Measurements from ENCODE around the gene SIRPA. TPM values are rescaled to one million over a fixed set of nuclear protein-coding genes. Genes with fewer than 3 reads are reported as not detected.

SIRPA gene
- total and polyA plus RNA-seq, 2 of the 4 experiments (the other 2 are of a cell fraction) = 9.9 to 40.2 TPM

DNA sequence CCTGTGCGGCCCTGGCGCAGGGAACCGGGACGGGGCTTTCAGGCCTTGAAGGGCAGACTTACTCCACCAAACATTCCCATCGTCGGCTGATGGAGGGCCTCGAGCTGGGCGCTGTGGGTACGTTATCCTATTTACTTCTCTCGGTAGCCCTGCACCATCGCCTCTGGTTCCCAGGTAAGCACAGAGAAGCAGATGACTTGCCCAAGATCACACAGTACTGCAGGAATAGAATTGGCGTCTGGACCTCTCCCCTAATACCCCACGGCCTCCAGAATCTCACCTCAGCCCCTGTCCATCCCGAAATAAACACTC lies 52.3 kb downstream of the SIRPA start:
- Histone ChIP-seq H3K56ac (ENCODE audit: extremely low read depth, insufficient read depth, low read length) (no peak overlapping the region), H3K18ac (ENCODE audit: low read depth, low read length) (no peak overlapping the region), H3K27ac (ENCODE audit: insufficient read depth, low read length) (no peak overlapping the region), H2AK9ac (replicated peaks; ENCODE audit: low read depth, low read length, poor library complexity) (no peak overlapping the region), H2BK15ac (ENCODE audit: low read depth, low read length) (no peak overlapping the region), H4K5ac (ENCODE audit: low read depth, low read length) (no peak overlapping the region), H2BK120ac (ENCODE audit: low read depth, low read length) (no peak overlapping the region), H3K4me3 (ENCODE audit: insufficient read depth, low read depth, low read length) (no peak overlapping the region), H3K9me3 (ENCODE audit: control insufficient read depth, insufficient read depth, low read length) (no peaks in the 10 kb centered on the region), H2BK5ac (ENCODE audit: low read depth, low read length, poor library complexity, severe bottlenecking) (no peak overlapping the region), H4K8ac (ENCODE audit: low read depth in 2 of 2, low read length in 2 of 2) (no peak overlapping the region), H3K9ac (ENCODE audit: low read depth, low read length) (no peak overlapping the region), H3K9me1 (ENCODE audit: insufficient read depth, low read length) (no peaks in the 10 kb centered on the region), H2AK5ac (ENCODE audit: low read depth, low read length) (no peak overlapping the region), H3K27me3 (ENCODE audit: control insufficient read depth, insufficient read depth, low read length) (peaks cover 76% of the 10 kb centered on the region), H3K4ac (ENCODE audit: low read depth, low read length) (no peak overlapping the region), H2AFZ (replicated peaks; ENCODE audit: low read length, poor library complexity) (no peak overlapping the region), H3K14ac (replicated peaks; ENCODE audit: low read depth, low read length) (no peak overlapping the region), H4K20me1 (ENCODE audit: insufficient read depth, low read length) (no peaks in the 10 kb centered on the region), H3K36me3 (ENCODE audit: control insufficient read depth, insufficient read depth, low read length) (no peaks in the 10 kb centered on the region), H2BK20ac (ENCODE audit: low read depth, low read length) (no peak overlapping the region), H3K4me2 (ENCODE audit: low read depth, low read length) (no peak overlapping the region; the same call in 1 of the 2 replicates), H3K4me1 (ENCODE audit: control insufficient read depth, insufficient read depth, low read length) (peaks cover 2% of the 10 kb centered on the region), H4K91ac (ENCODE audit: insufficient read depth, low read depth, low read length) (no peak overlapping the region), H3K23ac (ENCODE audit: low read depth, low read length) (no peak overlapping the region), H3K79me1 (ENCODE audit: low read depth in 1 of 2, low read length in 2 of 2) (no peaks in the 10 kb centered on the region)
- intact Hi-C loops (cut with micrococcal nuclease) (no loop called here), dilution Hi-C loops (cut with HindIII; ENCODE audit: low sequenced_read_pairs, unreplicated experiment) (no loop called here), in situ Hi-C loops (cut with MboI; ENCODE audit: low sequenced_read_pairs) (no loop called here)
- 36% methylated on average over 6 of the region's 14 CpGs; no CpG with 5 or more reads in 1 of the 2 experiments for WGBS, 2 experiments (ENCODE audit: extremely low coverage in 2 of 2, insufficient read length in 1 of 2)
- ATAC-seq (ENCODE audit: low read depth) = no peak
- ChIA-PET CTCF (no interaction called here), POLR2A (ENCODE audit: unreplicated experiment) (no interaction called here)
- DNase-seq = no peak
- BruUV-seq (replicated peaks) = no TSS peak
- TF ChIP-seq SMC3 (IDR thresholded peaks at IDR 0.05; ENCODE audit: low read depth, low read length) (no peak), POLR2A (IDR thresholded peaks at IDR 0.05; ENCODE audit: low read depth, low read length) (no peak), CHD1 (IDR thresholded peaks at IDR 0.05; ENCODE audit: low read depth, low read length) (no peak)
- TF ChIP-seq, protein P1, sequence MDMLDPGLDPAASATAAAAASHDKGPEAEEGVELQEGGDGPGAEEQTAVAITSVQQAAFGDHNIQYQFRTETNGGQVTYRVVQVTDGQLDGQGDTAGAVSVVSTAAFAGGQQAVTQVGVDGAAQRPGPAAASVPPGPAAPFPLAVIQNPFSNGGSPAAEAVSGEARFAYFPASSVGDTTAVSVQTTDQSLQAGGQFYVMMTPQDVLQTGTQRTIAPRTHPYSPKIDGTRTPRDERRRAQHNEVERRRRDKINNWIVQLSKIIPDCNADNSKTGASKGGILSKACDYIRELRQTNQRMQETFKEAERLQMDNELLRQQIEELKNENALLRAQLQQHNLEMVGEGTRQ (IDR thresholded peaks at IDR 0.05; ENCODE audit: low read depth, low read length) = no peak
